Fibroblast of upper back skin (primary cell): ENCODE data around the gene SLC34A1.
A peak's percentile ranks its signal among the peaks of the same experiment; 100 is the strongest.
"Not testable (repeated sequence)": the region's sequence is repeated elsewhere in the genome, so short reads cannot be mapped to it uniquely, and the experiment has no call there.

ENCODE experiments used
- DNase-seq: peaks from one replicate; pipeline ENCODE4 v3.0.0-alpha.2; 2013

SLC34A1 gene, protein sequence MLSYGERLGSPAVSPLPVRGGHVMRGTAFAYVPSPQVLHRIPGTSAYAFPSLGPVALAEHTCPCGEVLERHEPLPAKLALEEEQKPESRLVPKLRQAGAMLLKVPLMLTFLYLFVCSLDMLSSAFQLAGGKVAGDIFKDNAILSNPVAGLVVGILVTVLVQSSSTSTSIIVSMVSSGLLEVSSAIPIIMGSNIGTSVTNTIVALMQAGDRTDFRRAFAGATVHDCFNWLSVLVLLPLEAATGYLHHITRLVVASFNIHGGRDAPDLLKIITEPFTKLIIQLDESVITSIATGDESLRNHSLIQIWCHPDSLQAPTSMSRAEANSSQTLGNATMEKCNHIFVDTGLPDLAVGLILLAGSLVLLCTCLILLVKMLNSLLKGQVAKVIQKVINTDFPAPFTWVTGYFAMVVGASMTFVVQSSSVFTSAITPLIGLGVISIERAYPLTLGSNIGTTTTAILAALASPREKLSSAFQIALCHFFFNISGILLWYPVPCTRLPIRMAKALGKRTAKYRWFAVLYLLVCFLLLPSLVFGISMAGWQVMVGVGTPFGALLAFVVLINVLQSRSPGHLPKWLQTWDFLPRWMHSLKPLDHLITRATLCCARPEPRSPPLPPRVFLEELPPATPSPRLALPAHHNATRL

DNA sequence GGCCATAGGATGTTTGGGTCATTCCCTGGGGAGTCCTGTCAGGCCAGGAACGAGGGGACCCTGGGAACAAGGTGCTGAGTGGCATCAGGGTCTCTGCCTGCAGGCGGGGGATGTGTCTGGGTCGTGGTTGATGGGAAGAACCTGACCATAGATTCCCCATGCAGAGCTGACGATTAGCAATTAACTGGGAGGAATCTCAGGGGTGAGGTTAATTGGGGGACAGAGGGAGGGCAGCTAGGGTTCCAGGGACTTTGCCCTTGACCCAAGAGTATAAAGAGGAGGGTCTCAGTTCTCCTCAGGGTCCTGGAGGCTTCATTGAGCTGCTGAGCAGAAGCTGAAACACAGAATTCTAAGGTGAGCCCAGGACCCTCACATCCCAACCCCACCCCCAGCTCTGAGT is at the start of gene SLC34A1:
Gene SLC34A1, plus strand, starts transcription at position 301 of the 400 bp plus-strand sequence. CDS start 1,308 bp downstream, outside the sequence.
- no peak for DNase-seq

GRCh38 chr5:177334781-177335700 is 49.2 kb upstream of the SLC34A1 start:
- no peak for DNase-seq

DNA sequence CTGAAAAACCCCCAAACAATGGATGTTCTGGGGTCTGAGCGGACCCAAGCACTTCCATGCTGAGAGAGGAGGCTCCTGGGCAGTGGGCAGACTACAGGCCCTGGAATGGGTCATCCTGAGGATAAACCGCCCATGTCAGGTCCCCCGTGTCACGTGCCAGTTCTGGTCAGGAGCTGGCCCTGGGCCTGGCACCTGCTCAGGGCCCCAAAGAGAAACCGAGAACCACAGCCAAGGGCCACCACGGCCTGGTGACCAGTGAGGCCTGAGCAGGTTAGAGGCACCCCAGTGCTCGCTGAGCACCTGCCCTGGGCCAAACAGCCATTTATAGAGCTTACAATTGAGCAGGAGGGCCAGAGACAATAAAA is 48.6 kb upstream of the SLC34A1 start:
- DNase-seq, result no peak

DNA sequence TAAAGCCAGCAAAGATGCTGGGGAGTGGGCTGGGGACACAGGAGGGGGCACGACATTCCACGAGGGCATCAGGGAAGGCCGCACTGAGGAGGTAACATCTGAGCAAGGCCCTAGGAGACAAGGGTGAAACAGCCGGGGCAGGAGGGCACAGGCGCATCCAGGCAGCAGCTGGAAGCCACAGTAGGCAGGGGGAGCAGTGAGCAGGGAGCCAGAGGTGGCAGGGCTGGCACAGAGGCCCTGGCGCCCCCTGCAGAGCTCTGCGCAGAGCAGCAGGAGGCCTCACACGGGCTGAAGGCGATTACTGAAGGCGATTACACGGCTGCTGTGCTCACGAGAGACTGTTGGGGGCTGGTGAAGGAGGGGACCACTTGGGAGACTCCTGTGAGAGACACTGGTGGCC is 48.1 kb upstream of the SLC34A1 start:
- DNase-seq, result no peak

GRCh38 chr5:177336603-177337494 is 47.4 kb upstream of the SLC34A1 start:
- DNase-seq, result no peak

DNA sequence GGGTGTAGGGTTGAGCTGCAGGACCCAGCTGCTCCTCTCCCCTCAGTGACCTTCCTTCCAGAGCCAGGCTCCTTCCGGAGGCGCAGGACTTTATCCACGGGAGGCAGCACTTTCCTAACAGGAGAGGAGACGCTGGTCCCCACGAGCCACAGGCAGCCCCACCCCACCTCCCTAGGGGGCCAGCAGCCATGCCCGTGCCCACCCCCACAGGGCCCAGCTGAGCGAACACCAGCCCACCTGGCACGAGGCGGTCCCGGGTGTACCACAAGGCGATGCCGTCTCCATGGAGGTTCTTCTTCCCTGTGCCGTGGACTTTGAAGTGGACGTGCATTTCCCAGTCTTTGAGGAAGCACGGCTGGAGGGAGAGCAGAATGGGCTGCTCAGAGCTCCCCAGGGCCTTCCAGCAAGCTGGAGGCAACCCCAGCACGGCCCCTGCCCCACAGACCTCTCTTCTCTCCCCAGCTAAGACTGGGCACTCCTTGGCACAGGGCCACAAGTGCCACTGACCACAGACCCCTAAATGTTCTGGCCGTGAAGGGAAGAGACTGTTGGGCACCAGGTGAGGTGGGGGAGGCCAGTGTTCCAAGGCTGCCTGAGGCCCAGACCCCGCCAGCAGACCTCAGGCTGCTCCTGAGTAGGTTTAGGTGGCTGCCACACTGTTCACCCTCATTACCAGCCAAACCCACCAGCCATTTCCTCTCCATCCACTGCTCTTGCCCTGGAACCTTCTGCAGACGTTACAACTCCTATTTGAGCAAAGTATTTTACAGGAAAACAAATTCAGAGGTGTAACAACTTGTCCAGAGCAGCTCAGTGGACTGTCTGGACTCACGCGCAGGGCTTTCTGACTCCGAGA is 45.8 kb upstream of the SLC34A1 start:
- DNase-seq, result no peak

GRCh38 chr5:177339107-177339638 is 45.1 kb upstream of the SLC34A1 start:
- no peak for DNase-seq

GRCh38 chr5:177343000-177343399 is 41.2 kb upstream of the SLC34A1 start:
- not testable (repeated sequence) for DNase-seq

- no peak for DNase-seq
Observed at GRCh38 chr5:177343777-177344176, 40.5 kb upstream of the SLC34A1 start.

DNA sequence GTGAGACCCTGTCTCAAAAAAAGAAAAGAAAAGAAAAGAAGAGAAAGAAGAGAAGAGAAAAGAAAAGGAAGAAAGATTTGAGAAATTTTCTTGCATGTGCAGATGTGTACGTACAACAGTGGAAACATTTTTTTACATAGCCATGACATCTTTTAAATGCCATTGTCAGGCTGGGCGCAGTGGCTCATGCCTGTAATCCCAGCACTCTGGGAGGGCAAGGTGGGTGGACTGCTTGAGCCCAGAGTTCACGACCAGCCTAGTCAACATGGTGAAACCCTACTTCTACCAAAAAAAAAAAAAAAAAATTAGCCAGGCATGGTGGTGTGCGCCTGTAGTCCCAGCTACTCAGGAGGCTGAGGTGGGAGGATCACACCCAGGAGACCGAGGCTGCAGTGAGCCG is 39.3 kb upstream of the SLC34A1 start:
- no peak for DNase-seq

GRCh38 chr5:177346820-177347219 is 37.4 kb upstream of the SLC34A1 start:
- DNase-seq, result no peak

DNA sequence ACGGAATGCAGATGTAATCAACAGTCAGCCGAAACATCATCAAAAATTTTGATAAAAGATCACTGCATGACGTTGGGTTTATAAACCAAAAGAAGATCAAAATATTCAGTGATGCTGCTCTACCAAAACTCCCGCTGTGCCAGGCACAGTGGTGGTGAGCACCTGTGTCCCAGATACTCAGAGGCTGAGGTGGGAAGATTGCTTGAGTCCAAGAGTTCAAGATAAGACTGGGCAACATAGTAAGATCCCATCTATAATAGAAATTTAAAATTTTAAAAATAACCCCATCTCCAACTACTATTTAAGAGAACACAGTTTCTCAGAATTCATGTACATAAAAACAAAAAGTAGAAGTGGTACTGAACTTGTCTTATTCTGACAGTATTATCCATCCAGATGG is 36.5 kb upstream of the SLC34A1 start:
- no peak for DNase-seq

GRCh38 chr5:177349362-177349647 is 34.9 kb upstream of the SLC34A1 start:
- no peak for DNase-seq

GRCh38 chr5:177349762-177350161 is 34.5 kb upstream of the SLC34A1 start:
- no peak for DNase-seq

- DNase-seq, result no peak
Observed at GRCh38 chr5:177350776-177351391, 33.4 kb upstream of the SLC34A1 start.

DNA sequence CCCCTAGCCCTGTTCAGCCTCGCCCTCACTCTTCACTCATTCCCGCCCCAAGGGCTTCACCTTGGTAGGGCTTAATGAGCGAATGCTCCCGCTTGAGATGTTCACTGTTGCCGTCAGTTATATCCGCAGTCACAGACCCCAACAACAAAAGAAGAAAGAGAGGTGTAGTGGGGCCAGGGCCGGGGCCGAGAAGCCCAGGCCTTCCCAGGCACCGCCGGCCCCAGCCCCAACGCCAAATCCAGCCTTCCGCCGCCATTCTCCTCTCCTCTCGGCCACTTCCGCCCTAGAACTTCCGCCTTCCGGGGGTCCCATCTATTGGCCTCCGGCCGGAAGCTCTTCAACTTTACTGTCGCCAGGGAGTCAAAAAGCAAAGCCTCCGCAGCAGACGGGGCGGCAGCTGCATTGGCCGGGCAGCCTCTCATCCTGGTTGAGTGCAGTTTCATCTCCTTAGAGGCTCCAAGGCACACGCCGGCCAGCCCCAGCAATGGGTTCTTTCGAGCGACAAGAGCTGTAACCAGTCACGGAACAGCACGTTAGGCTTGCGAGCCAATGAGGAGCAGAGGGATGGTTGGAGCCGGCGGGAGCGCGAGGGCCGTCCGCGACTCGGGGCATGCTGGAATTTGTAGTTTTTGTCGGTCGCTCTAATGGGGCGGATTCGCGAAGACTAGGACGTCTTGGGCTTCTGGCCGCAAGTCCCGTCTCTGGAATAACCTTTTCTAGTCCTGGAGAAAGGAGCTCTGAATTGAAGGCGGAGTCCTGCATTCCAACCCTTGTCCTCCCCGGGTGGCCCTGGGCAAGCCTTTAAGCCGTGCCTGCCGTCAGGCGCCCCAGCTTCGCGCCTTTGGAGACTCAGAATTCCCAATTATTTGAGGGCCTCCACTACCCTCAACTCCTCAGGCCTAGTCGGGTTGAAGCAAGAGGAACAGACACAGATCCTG is 32.6 kb upstream of the SLC34A1 start, which contains the start of gene LMAN2:
Gene LMAN2, minus strand, starts transcription at position 277 of the 938 bp plus-strand sequence. Its CDS starts 21 bp downstream, at position 256.
- DNase-seq, result peak; percentile 96

DNA sequence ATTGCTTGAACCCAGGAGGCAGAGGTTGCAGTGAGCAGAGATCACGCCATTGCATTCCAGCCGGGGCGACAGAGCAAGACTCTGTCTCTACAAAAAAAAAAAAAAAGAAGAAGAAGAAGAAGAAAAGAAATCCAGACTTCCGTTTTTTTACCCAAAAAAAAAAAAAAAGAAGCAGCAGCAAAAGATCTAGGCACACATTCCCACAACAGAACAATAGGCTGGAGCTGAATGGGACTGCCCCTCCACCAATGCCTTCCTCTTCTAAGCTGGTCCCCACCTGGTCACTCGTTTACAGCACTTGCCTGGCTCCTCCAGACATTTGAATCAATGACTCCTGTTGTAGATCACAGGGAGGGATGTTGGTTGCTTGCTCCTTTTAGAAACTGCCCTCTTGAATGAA is 31.1 kb upstream of the SLC34A1 start:
- DNase-seq, result no peak

DNA sequence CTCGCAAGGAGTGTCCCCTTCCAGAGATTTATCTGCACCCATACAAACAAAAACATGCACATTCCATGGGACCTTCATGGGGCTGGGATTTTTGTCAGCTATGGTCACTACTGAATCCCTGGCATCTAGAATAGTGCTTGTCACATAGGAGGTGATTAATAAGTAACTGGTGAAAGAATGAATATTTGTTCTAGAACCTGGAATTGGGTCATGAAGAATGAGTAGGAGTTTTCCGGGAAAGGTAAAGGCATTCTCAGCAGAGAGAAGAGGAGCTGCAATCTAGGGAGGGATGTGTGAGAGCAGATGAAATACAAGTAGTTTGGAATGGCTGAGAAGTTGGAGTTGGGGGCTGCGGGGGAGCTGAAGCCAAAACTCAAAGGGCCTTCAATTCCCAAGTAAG is 30.0 kb upstream of the SLC34A1 start:
- DNase-seq, result no peak

- no peak for DNase-seq
Observed at GRCh38 chr5:177354711-177355110, 29.5 kb upstream of the SLC34A1 start.
